Body of pancreas (tissue), 4 donors: ENCODE measurements around the gene ACOT7.

Experiments used
- CTCF ChIP-seq, 7 experiments: fragments of 450-650 bp in 4 of 7; fragments of 200-600 bp in 3 of 7; sonication (generic) in 3 of 7; IDR thresholded peaks; one replicate each; pipeline ENCODE4 v1.5.1; 2016 to 2019; ENCODE audit warnings: antibody characterized with exemption in 7 of 7
- POLR2A ChIP-seq, 3 donors: fragments of 450-650 bp; IDR thresholded peaks; one replicate each; pipeline ENCODE4 v1.6.1; 2016; ENCODE audit warnings: antibody characterized with exemption in 3 of 3, mild to moderate bottlenecking in 2 of 3

GRCh38 chr1:6221210-6221784, 172.3 kb downstream of the ACOT7 start:
- TF ChIP-seq CTCF (IDR thresholded peaks at IDR 0.05) (no peak), POLR2A (IDR thresholded peaks at IDR 0.05) (no peak)
